HG02623 (cell line): ENCODE data around the gene SPEM1.

Experiments
- ATAC-seq: cut with Tn5 transposase; IDR thresholded peaks from one replicate; pipeline ENCODE4 v1.9.1; 2021; ENCODE audit warnings: moderate library complexity; ENCODE audit not compliant: unreplicated experiment

The SPEM1 gene

DNA sequence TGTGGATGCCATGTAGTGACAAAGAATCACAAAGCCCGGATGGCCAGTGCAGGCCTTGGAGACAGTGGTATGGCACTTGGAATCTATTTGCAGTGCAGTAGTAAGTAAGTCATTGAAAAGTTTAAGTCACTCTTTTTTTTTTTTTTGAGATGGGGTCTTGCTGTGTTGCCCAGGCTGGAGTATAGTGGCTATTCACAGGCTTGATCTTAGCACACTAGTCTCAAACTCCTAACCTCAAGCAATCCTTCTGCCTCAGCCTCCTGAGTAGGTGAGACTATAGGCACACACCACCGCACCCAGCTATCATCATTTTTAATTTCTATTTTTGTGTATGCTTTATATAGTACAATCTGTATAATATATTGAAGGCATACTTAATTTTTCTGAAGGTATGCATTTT is 21.5 kb upstream of the SPEM1 start:
- ATAC-seq: no peak

DNA sequence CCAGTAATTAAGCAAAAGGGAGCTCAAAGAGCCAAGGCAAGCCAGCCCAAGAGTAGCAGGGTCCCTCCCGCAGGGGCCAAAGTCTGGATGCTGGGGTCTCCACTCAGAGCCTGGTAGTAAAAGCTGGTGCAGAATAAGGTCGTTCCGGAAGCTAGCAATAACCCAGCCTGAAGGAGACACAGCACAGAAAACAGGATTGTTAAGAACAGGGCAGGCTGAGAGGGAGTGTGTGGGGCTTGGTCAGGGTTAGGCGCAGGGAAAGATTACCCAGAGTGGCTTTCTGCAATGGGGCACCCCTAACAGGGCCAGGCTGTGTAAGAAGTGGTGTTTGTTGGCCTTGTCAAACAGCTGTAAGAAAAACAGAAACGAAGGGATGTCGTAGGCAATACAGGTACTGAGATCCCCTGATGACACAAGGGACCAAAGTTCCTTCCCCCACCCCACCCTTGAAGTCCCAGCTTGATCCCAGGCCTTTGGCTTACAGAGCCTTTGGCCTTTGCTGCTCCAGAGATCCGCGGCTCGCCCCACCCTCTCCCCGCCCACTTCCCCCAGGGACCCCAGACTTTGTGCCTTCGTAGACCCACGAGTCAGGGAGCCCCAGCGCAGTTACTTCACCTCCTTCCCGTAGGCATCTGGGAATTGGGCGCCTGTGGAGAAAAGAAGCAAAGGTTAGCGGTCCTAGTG is 16.9 kb upstream of the SPEM1 start:
- no peak for ATAC-seq

DNA sequence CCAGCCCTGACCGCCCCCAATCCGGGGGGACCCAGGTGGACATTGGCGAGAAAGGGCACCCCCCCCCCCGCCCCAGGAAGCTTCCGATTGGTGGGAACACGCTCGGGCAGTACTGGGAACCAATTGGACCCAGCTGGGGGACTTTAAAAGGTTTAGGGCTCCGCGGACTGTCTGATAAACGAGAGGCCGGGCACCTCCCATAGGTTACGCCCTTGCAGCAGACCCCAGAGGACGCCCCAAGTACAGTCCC is 16.5 kb upstream of the SPEM1 start:
- ATAC-seq: no peak

DNA sequence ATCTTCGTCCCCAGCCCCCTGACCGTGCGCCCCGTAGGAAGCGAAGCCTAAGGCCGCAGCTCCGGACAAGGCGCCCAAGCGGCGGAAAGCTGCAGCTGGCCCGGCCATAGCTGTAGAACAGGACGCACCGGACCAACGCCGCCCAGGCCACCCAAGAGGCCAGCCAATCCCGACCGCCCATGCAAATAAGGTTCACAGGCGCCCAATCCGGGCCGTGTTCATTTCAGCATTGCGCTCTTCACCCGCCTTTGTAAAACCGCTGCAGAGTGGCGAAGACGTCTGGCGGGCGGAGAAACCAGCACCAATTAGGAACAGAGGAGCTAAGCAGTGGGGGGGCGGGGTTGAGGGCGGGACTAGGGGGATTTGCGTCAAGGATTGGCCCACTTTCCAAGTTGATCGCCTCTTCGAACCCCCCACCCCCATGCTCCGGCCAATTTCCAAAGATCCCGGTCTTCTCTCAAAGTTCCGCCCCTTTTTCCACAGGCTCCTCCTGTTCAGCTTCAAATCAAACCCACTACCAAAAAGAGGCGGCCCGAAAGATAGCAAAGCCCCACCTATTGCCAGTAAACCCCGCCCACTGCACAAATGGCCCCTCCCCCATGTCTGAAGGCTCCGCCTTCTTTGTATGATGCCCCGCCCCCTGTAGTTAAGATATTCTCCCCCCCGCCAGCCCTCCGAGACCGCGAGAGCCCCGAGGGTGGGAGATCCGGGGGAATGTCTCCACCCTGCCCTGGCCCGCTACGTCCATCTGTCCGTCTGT is 16.0 kb upstream of the SPEM1 start, which contains the start of gene TMEM256:
Gene TMEM256 (minus strand): TSS at position 121 of the 760 bp plus-strand sequence. CDS start 13 bp downstream, at position 108.
- peak; percentile 93 for ATAC-seq

DNA sequence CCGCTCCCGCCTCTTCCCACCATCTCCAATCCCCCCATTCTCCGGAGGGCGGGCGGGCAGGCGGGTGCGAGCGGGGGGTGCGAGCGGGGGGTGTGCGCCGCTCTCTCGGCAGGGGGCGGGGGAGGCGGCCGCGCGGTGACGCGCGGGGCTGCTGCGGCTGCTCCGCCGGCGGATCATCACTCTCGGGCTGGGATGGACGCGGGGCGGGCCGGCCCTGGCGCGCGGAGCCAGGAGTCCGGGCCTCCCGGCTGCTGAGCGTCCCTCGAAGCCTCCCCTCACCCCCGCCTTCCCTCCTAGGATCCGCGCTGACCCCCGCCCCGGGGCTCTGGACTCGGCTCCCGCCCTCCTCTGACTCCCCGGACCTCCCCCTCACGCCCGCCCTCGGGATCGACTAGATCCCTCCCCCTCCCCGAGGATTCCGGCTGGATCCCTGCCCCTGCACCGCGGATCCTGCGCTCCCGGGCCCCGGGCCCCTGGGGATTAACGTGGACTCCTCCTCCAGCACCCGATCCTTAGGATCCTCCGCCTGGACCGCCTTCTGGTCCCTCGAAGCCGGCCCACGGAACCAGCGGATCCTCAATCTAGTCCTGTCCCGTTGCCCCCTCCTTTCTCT is 15.3 kb upstream of the SPEM1 start:
- no peak for ATAC-seq

DNA sequence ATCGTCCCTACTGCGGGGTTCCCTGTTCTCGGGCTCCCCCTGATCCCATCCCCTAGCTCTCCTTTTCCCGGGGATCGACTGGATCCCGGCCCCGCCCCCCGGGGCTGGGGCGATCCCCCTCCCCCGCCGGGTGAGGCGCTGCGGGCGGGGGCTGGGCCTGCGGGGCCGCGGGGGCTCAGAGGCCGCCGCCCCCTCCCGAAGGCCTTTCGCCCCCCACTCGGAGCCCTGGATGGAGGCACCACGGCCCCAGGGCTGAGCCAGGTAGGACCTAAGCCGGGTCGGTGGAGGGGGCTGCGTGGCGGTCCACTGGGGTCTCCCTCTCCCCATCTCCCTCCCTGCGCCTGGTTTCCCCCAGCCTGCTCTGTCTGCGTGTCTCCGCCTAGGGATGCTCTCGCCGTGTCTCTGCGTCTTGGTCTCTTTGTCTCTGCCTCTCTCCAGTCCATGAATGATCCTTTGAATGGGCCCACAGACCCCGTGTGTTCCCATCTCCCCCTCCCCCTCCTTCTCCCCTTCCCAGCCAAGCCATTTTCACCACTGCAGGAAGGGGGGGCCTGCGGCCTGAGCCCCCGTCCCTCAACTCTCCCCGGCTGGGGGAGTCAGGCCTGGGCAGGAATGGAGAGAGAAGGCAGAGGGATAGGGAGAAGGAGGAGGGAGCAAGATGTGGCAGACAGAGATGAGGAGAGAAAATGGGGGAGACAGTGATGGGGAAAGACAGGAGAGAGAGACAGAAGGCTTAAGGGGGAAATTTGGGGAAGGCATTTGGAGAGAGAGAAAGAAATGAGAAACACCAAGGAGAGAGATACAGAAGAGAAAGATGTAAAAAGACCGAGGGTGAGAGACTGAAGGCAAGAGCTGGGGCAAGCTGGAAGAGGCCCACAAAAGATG is 14.5 kb upstream of the SPEM1 start:
- ATAC-seq: no peak

DNA sequence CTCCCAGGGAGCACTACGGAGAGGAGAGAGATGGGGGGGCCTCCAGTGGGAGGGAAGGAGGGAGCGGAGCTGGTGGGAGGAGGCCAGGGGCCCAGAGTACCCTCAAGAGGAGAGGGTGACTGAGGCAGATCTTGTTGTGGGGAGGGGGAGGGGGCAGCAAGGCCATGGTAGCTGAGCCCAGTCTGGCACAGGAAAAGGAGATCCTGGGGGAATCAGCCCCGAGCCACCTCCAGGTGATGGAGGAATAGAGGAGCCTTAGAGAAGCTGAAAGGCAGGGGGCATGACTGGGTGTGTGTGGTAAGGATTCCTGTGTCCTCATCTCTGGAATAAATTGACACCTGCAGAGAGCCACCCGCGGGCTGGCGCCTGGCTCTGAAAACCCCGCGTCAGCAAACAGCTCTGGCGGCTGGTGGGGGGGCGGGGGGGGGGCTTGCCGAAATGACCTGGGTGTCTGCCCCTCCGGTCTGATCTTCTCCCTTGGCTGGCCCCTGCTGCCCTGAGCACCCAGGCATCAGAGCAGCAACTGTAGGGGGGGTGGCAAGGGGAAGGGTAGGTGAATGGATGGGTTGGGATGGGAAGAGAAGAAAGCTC is 13.8 kb upstream of the SPEM1 start:
- no peak for ATAC-seq

DNA sequence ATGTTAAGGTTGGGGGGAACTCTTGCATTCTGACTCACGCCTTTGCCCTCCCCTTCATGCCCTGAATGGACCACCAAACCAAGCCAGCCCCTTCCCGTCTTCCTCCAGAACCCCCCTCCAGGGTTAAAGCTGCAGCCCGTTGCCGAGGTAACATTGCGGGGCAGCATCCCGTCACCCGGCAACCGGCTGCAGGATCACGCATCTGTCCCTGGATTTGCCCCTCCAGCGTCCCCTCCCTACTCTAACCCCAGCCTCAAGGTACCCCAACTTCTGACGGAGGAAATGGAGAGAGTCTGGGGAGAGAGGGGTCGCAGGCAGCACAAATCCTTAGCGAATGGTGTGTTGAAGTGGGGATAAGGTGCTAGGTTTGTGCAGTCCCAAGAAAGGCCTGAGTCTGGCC is 13.0 kb upstream of the SPEM1 start:
- ATAC-seq: no peak

DNA sequence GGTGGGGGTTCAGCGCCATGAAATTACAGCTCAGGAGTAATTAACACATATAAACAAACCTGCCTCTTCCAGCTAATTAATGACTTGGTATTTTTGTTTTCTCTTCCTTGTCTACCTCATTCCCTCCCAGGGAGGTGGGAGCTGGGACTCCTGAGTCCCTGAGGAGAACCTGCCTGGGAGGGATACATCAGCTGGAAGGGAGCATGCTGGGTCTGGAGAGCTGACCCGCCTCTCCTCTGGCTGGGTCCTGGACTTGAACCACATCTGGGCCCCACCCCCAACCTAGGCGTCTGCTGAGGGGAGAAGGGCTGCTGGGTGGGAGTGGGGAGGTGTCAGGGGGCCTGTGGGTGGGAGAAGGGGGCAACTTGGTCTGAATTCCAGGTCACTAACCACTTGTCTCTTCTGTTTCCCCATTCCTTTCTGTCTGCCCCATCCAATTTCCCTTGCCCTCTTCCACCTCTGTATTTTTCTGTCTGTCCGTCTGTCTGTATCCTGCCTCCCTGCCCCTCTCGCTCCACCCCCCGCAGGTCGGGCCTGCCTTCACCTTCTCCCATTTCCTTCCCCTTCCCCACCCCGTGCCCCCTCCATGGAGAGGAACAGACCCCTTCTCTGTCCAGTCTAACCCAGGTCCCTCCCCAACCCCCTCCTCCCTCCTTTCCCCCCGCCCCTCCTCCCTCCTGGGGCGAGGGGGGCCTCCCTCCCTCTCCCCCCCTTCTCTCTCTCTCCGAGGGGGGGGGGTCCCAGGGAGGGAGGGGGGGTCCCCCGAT is 12.5 kb upstream of the SPEM1 start, which contains the start of gene NLGN2:
Gene NLGN2 (plus strand): TSS at position 361 of the 767 bp plus-strand sequence. CDS start 411 bp downstream, outside the sequence.
- ATAC-seq: no peak

DNA sequence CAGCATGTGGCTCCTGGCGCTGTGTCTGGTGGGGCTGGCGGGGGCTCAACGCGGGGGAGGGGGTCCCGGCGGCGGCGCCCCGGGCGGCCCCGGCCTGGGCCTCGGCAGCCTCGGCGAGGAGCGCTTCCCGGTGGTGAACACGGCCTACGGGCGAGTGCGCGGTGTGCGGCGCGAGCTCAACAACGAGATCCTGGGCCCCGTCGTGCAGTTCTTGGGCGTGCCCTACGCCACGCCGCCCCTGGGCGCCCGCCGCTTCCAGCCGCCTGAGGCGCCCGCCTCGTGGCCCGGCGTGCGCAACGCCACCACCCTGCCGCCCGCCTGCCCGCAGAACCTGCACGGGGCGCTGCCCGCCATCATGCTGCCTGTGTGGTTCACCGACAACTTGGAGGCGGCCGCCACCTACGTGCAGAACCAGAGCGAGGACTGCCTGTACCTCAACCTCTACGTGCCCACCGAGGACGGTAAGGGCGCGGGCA is 11.8 kb upstream of the SPEM1 start:
- ATAC-seq: no peak

DNA sequence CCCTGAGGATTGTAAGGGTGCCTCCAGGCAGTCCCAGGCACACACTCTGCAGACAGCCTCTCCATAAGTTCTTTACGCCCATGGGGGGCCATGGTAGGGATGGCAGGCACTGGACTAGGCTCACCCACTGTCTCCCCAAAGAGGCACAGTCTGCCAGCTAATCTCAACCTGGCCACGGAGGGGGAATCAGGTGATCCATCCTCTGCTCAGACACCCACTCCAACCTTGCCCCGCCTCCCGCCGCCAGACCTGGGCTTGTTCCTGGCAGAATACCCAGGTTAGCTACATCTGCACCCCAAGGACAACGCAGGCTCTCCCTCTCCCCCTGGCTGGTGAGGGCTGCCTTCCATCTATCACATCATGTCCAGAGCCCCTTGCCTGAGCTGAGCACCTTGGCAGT is 11.3 kb upstream of the SPEM1 start:
- ATAC-seq: no peak

DNA sequence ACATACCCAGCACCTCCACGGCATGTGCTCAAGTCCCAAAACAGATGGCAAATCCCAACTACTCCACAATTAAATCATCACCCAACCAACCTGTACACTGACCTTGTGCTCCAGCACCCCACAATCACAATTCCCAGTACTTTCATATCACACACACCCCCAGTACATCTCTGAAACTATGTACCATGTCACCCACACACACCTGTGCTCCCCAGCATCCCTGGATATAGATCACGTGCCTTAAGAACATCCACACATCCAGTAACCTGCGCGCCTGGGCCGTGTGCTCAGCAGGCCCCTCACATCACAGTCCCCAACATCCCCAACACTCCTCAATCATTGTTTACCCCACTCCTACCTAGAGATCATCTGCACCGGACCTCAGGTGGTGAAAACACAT is 10.4 kb upstream of the SPEM1 start:
- no peak for ATAC-seq

DNA sequence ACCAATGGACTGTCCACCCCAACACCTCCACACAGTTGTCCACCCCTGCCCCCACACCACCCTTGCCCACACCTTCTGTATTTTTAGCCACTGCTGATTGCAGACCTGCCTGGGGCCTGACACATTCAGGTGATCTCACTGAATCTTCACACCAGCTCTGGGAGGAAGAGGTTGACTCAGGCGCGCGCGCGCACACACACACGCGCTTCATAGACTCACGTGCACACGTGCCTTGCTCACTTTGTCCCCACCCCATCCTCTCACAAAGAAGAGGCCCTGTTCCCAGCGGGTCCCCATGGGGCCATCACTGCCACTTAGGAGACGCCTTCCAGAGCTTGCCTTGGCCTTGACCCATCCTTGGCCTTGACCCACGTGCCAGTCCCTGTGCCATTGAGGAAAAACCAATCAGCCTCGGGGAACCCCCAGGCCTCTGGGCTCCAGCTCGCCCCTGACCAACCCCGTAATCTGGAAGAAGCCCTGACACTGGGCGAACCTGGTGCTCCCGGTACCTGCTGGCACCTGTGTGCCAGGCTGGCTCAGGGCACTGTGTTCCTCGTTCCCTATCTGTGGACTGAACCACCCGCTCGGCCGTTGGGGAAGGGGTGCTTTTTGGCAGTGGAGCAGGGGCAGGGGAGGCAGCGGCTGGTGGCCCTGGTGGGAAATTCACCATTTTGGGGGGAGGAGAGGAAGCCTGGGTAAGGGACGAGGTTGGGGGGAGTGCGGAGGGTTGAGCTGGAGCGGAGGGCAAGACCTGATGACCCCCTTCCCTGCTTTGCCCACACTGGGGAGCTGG is 9.3 kb upstream of the SPEM1 start:
- ATAC-seq: no peak

DNA sequence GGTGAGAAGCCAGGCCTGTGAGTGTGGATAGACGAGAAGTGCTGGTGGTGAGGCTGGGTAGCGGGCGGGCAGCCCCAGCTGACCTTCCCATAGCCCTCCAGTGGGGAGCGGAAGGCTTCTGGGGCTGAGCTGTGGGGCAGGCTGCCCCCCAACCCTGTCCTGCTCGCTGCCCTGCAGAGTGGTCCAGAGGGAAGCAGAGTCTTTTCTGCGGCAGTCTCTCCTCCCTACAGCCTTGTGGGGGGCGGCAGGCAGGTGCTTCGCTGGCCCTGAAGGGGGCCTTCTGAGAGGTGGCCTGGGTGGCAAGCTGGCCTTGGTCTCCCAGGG is 8.7 kb upstream of the SPEM1 start:
- no peak for ATAC-seq

DNA sequence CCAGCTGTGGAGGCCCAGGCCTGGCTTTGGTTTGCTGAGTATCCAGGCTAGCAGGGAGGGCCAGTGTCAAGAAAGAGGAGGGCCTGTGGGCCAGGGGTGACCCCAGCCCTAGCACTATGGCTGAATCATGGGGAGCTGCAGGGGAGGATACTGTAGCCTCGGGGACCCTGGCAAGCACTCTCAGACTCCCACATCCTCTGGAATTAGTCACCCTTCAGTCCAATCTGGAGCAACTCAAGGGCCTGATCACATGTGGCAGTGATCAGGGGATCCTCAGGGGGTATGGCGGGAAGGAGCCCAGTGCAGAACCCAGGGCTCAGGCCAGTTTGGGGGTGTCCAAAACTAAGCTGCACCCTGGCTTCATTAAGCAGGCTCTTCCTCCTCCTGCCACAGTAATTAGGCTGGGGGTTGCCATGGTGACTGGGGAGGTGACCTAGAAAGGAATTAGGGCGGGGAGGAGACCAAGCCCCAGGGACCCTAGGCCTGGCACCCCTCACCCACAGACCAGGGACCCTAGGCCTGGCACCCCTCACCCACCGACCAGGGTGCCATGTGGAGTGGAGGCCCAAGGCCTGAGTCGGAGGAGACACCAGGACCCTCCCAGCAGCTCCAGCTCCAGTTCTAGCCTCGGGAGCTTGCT is 6.7 kb upstream of the SPEM1 start:
- no peak for ATAC-seq

DNA sequence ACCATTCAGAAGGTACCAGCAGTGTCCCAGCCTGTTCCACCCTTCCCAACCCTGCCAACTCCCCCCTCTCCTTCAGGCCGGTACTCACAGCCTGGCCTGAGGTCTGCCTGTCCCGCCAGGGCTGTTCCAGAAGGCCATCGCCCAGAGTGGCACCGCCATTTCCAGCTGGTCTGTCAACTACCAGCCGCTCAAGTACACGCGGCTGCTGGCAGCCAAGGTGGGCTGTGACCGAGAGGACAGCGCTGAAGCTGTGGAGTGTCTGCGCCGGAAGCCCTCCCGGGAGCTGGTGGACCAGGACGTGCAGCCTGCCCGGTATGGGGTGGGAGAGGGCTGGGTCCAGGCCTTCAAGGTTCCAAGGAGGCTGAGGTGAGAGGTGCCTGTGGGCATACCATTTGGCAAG is 5.3 kb upstream of the SPEM1 start:
- ATAC-seq: no peak

DNA sequence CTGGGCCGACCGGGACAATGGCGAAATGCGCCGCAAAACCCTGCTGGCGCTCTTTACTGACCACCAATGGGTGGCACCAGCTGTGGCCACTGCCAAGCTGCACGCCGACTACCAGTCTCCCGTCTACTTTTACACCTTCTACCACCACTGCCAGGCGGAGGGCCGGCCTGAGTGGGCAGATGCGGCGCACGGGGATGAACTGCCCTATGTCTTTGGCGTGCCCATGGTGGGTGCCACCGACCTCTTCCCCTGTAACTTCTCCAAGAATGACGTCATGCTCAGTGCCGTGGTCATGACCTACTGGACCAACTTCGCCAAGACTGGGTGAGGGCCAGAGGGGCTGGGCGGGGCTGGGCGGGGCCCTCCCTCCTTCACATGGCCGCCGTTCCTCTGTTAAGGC is 4.3 kb upstream of the SPEM1 start:
- ATAC-seq: no peak

DNA sequence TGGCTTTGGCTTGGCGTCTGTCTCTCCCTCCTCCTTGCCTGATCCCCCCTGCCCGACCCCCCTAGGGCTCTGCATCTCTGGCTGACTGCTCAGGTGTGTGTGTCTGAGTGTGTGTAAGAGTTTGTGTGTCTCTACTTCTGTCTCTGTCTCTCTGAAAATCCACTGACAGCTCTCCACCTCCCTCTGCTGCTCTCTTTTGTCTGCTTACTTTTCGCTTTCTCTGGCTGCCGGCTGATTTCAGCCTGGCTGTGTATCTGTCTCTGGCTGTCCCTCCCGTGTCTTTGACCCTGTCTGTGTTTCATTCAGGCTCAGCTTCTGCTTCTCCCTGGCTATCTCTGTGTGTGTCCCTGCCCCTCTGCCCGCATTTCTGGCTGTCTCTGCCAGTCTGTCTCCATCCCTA is 3.8 kb upstream of the SPEM1 start:
- no peak for ATAC-seq

DNA sequence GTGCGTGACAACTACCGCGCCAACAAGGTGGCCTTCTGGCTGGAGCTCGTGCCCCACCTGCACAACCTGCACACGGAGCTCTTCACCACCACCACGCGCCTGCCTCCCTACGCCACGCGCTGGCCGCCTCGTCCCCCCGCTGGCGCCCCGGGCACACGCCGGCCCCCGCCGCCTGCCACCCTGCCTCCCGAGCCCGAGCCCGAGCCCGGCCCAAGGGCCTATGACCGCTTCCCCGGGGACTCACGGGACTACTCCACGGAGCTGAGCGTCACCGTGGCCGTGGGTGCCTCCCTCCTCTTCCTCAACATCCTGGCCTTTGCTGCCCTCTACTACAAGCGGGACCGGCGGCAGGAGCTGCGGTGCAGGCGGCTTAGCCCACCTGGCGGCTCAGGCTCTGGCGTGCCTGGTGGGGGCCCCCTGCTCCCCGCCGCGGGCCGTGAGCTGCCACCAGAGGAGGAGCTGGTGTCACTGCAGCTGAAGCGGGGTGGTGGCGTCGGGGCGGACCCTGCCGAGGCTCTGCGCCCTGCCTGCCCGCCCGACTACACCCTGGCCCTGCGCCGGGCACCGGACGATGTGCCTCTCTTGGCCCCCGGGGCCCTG is 3.0 kb upstream of the SPEM1 start:
- ATAC-seq: no peak
